WERI-Rb-1 (cell line): ENCODE data around the gene ARHGAP26.

Experiments
- DNase-seq: peaks from one replicate; pipeline ENCODE4 v3.0.0-alpha.2; 2020
- H3K27ac ChIP-seq: fragments of 250-450 bp; sonication (Bioruptor Pico); 2 replicates; pipeline ENCODE4 v1.5.1; 2020; ENCODE audit warnings: mild to moderate bottlenecking, moderate library complexity
- H3K27me3 ChIP-seq: fragments of 250-450 bp; sonication (Bioruptor Pico); 2 replicates; pipeline ENCODE4 v1.5.1; 2021; ENCODE audit warnings: mild to moderate bottlenecking, low read depth, moderate library complexity; ENCODE audit not compliant: insufficient read depth, severe bottlenecking
- H3K36me3 ChIP-seq: fragments of 250-450 bp; sonication (Bioruptor Pico); 2 replicates; pipeline ENCODE4 v1.5.1; 2020; ENCODE audit warnings: mild to moderate bottlenecking, moderate library complexity
- H3K4me3 ChIP-seq: 2 replicates; pipeline ENCODE4 v1.5.1; 2011; ENCODE audit warnings: low read depth, mild to moderate bottlenecking, control low read depth, low read length
- H3K9me3 ChIP-seq: fragments of 250-450 bp; sonication (Bioruptor Pico); 2 replicates; pipeline ENCODE4 v1.5.1; 2021; ENCODE audit warnings: mild to moderate bottlenecking, moderate library complexity; ENCODE audit not compliant: severe bottlenecking
- TF ChIP-seq, protein P1 (sequence below): IDR thresholded peaks from 2 replicates; pipeline ENCODE4 v1.5.1; 2011; ENCODE audit warnings: low read depth, mild to moderate bottlenecking, control low read depth, inconsistent platforms, low read length

ARHGAP26 gene

GRCh38 chr5:143226872-143227271 lies 456.7 kb downstream of the ARHGAP26 start:
- H3K36me3 ChIP-seq, result no peaks in the 10 kb centered on the region
- no peaks in the 10 kb centered on the region for H3K9me3 ChIP-seq
- no peak overlapping the region for H3K4me3 ChIP-seq
- no peak for DNase-seq
- no peaks in the 10 kb centered on the region for H3K27me3 ChIP-seq
- no peak overlapping the region for H3K27ac ChIP-seq
- TF ChIP-seq, protein P1, sequence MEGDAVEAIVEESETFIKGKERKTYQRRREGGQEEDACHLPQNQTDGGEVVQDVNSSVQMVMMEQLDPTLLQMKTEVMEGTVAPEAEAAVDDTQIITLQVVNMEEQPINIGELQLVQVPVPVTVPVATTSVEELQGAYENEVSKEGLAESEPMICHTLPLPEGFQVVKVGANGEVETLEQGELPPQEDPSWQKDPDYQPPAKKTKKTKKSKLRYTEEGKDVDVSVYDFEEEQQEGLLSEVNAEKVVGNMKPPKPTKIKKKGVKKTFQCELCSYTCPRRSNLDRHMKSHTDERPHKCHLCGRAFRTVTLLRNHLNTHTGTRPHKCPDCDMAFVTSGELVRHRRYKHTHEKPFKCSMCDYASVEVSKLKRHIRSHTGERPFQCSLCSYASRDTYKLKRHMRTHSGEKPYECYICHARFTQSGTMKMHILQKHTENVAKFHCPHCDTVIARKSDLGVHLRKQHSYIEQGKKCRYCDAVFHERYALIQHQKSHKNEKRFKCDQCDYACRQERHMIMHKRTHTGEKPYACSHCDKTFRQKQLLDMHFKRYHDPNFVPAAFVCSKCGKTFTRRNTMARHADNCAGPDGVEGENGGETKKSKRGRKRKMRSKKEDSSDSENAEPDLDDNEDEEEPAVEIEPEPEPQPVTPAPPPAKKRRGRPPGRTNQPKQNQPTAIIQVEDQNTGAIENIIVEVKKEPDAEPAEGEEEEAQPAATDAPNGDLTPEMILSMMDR, result no peak

GRCh38 chr5:143227301-143227700 lies 457.1 kb downstream of the ARHGAP26 start:
- Histone ChIP-seq H3K4me3 (no peak overlapping the region), H3K27me3 (no peaks in the 10 kb centered on the region), H3K36me3 (no peaks in the 10 kb centered on the region), H3K9me3 (no peaks in the 10 kb centered on the region), H3K27ac (no peak overlapping the region)
- TF ChIP-seq, protein P1, result no peak
- DNase-seq, result no peak

DNA sequence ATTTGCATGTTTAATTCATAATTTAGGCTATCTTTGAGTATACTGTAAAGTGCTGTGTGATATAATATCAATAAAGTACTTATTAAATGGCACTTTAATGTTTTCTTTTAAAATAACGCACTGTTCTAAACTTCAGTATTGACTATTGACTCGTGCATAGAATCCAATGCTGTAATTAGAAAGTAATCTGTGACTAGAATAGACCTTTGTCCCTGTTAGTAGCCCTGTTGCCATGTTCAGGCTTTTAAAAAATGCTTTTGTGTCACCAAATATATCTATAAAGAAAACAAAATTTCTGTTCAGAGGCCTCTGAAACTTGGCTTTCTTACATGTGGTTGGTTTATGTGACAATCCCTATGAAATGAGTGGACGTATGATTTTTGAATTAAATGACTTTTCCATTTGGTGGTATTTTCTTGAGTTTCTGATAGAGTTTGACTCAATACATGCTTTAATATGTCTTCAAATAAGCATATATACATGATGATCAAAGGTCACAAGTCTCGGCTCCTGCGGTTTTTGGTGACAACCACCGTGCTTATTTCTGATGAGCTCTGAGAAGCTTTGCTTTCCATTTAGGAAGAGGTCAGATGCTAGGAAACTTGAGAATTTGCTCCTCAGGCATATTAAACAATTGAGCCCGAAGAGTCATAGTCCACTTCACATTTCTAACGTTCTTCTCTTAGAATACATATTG lies 458.6 kb downstream of the ARHGAP26 start:
- DNase-seq, result no peak
- Histone ChIP-seq H3K36me3 (no peaks in the 10 kb centered on the region), H3K27me3 (no peaks in the 10 kb centered on the region), H3K9me3 (no peaks in the 10 kb centered on the region), H3K27ac (no peak overlapping the region), H3K4me3 (no peak overlapping the region)
- TF ChIP-seq, protein P1, result no peak

DNA sequence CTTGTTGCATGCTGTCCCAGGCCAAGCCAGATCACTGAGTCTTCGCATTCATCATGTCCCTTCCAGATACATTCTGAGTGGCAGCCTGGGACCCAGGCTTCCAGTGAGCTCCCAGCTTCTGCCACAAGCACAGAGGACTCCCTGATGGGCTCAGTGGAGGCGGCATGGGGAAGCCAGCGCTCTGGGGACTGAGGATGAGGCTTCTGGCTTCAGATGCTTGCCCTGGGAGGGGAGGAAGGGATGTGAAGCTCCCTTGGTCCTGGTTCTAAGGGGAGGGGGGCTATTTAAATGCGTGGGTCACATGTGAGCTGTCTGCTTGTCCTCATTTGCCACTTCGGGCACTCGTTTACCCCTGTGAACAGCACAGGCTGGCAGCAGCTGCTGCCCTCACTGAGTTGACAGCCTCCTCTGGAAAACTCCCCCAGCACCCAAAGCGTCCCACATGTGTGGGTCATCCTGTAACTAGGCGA lies 459.3 kb downstream of the ARHGAP26 start:
- TF ChIP-seq, protein P1, result no peak
- Histone ChIP-seq H3K36me3 (no peaks in the 10 kb centered on the region), H3K9me3 (no peaks in the 10 kb centered on the region), H3K27ac (no peak overlapping the region), H3K4me3 (no peak overlapping the region), H3K27me3 (no peaks in the 10 kb centered on the region)
- no peak for DNase-seq

DNA sequence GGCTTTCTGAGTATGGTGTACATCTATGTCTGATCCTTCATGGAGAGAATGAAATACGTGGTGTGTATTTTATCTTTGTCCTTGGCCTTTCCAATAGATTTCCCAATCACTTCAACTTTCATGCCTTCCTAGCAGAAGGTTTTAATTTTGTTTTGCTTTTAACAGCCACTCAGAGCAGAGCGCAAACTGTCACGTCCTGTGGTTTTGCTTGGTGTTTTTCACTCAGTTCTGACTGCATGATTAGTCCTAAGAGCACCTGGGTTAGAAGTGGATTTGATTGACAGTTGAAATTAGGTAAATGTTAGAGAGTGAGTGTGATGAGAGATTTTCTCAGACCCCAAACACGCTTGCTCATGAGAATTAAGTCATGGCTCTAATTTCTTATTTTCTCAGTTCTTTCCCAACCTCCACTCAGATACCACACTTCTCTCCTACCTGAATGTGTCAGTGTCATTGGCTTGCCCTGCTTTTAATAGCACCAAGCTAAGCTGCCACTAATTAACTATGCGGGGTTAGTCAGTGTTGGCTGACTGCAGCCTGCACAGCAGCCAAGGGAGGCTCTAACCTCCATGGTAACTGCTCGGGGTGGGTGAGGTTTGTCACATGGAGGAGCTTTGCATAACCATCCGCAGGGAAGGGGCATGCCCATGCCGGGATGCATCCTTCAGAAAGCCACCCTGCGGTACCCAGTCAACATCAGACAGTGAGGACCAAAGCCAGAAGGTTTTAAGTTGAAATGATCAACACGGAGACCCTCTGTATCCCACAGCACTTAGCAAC lies 459.9 kb downstream of the ARHGAP26 start:
- Histone ChIP-seq H3K9me3 (no peaks in the 10 kb centered on the region), H3K27ac (no peak overlapping the region), H3K36me3 (no peaks in the 10 kb centered on the region), H3K4me3 (no peak overlapping the region), H3K27me3 (no peaks in the 10 kb centered on the region)
- DNase-seq, result no peak
- TF ChIP-seq, protein P1, result no peak
